Liver (tissue), 3 donors: ENCODE measurements around the gene IFNA14.

Source experiments
- CTCF ChIP-seq: fragments of 150-350 bp; IDR thresholded peaks from 2 replicates; pipeline ENCODE4 v1.5.1; 2017; ENCODE audit warnings: improper control_type of control experiment, low read depth, low read length; ENCODE audit not compliant: missing input control
- EGR1 ChIP-seq, 2 donors: IDR thresholded peaks; 2 replicates each; pipeline ENCODE4 v1.6.1; 2016 to 2018; ENCODE audit warnings: antibody characterized with exemption in 2 of 2, low read depth in 2 of 2
- FOXA1 ChIP-seq: IDR thresholded peaks from 2 replicates; pipeline ENCODE4 v1.6.1; 2016; ENCODE audit warnings: antibody characterized with exemption
- GABPA ChIP-seq, 2 donors: IDR thresholded peaks in 1 of 2; conservative IDR thresholded peaks in 1 of 2; 2 replicates each; pipeline ENCODE4 v1.6.1; 2016; ENCODE audit warnings: antibody characterized with exemption in 2 of 2, mild to moderate bottlenecking in 1 of 2, moderate library complexity in 1 of 2
- HNF4A ChIP-seq, 2 donors: conservative IDR thresholded peaks; 2 replicates each; pipeline ENCODE4 v1.6.1; 2016; ENCODE audit warnings: antibody characterized with exemption in 2 of 2, mild to moderate bottlenecking in 2 of 2
- JUND ChIP-seq, 2 donors: IDR thresholded peaks; 2 replicates each; pipeline ENCODE4 v1.6.1; 2016; ENCODE audit warnings: antibody characterized with exemption in 2 of 2
- MAX ChIP-seq: IDR thresholded peaks from 2 replicates; pipeline ENCODE4 v1.6.1; 2016; ENCODE audit warnings: antibody characterized with exemption
- RAD21 ChIP-seq, 2 donors: IDR thresholded peaks; 2 replicates each; pipeline ENCODE4 v1.6.1; 2016; ENCODE audit warnings: antibody characterized with exemption in 2 of 2, mild to moderate bottlenecking in 2 of 2
- REST ChIP-seq: IDR thresholded peaks from 2 replicates; pipeline ENCODE4 v1.6.1; 2016; ENCODE audit warnings: antibody characterized with exemption, mild to moderate bottlenecking
- RXRA ChIP-seq, 2 donors: IDR thresholded peaks; 2 replicates each; pipeline ENCODE4 v1.6.1; 2017 to 2018; ENCODE audit warnings: antibody characterized with exemption in 2 of 2, mild to moderate bottlenecking in 1 of 2
- SP1 ChIP-seq: IDR thresholded peaks from 2 replicates; pipeline ENCODE4 v1.6.1; 2018; ENCODE audit warnings: antibody characterized with exemption, mild to moderate bottlenecking
- TAF1 ChIP-seq: conservative IDR thresholded peaks from 2 replicates; pipeline ENCODE4 v1.6.1; 2016; ENCODE audit warnings: antibody characterized with exemption, mild to moderate bottlenecking
- YY1 ChIP-seq: IDR thresholded peaks from 2 replicates; pipeline ENCODE4 v1.6.1; 2016; ENCODE audit warnings: antibody characterized with exemption, mild to moderate bottlenecking
- ZBTB33 ChIP-seq: IDR thresholded peaks from 2 replicates; pipeline ENCODE4 v1.6.1; 2016; ENCODE audit warnings: antibody characterized with exemption
- donor health status: healthy.
- donor health status: healthy.

GRCh38 chr9:21265421-21266189, 25.8 kb upstream of the IFNA14 start:
- TF ChIP-seq CTCF (no peak), FOXA1 (no peak), RAD21 (IDR thresholded peaks at IDR 0.05) (no peak), TAF1 (no peak), JUND (IDR thresholded peaks at IDR 0.05) (no peak), HNF4A (conservative IDR thresholded peaks at IDR 0.05) (no peak), GABPA (IDR thresholded peaks at IDR 0.05 in 1 of 2, conservative IDR thresholded peaks at IDR 0.05 in 1 of 2) (no peak), SP1 (no peak), MAX (no peak), ZBTB33 (no peak), REST (no peak), YY1 (no peak), EGR1 (IDR thresholded peaks at IDR 0.05; ENCODE audit: low read depth in 2 of 2) (no peak), RXRA (IDR thresholded peaks at IDR 0.05) (no peak)
